ENCODE results near the gene SLC39A8. TPM values are rescaled to one million over a fixed set of nuclear protein-coding genes. Genes with fewer than 3 reads are reported as not detected.
"Not testable (repeated sequence)": the region's sequence is repeated elsewhere in the genome, so short reads cannot be mapped to it uniquely, and the experiment has no call there.

Gene SLC39A8
- 100 to 1,000 TPM in 3 of 4 donors, 1 to 10 TPM in 1; 9.3 to 238 (median 147) TPM for total RNA-seq

GRCh38 chr4:102344954-102345794, at the start of gene SLC39A8:
Gene SLC39A8 (minus strand): TSS chr4:102345482. CDS start chr4:102344662, 820 bp downstream.
- peak; percentile 66 for DNase-seq (ENCODE audit: low spot score)
- peak in 2 of 3 donors; percentile 69 to 84 for TF ChIP-seq CTCF (IDR thresholded peaks at IDR 0.05)
- ATAC-seq (ENCODE audit: low FRiP score), result peak; percentile 93

- TF ChIP-seq CTCF (IDR thresholded peaks at IDR 0.05), result no peak
- no peak for ATAC-seq (ENCODE audit: low FRiP score)
- DNase-seq (ENCODE audit: low spot score), result no peak
Measured at GRCh38 chr4:102392033-102392744, 46.9 kb upstream of the SLC39A8 start.

GRCh38 chr4:102390438-102390837, 45.2 kb upstream of the SLC39A8 start:
- no peak for TF ChIP-seq CTCF (IDR thresholded peaks at IDR 0.05)
- ATAC-seq (ENCODE audit: low FRiP score) (no peak), DNase-seq (ENCODE audit: low spot score) (no peak)

- TF ChIP-seq CTCF (IDR thresholded peaks at IDR 0.05), result no peak
- no peak for DNase-seq (ENCODE audit: low spot score)
- ATAC-seq (ENCODE audit: low FRiP score), result no peak
Measured at GRCh38 chr4:102388611-102389010, 43.3 kb upstream of the SLC39A8 start.

GRCh38 chr4:102387552-102388150, 42.4 kb upstream of the SLC39A8 start:
- no peak for TF ChIP-seq CTCF (IDR thresholded peaks at IDR 0.05)

GRCh38 chr4:102386966-102387365, 41.7 kb upstream of the SLC39A8 start:
- TF ChIP-seq CTCF (IDR thresholded peaks at IDR 0.05), result no peak
- no peak for ATAC-seq (ENCODE audit: low FRiP score)
- DNase-seq (ENCODE audit: low spot score), result no peak

More at GRCh38 chr4:102387552-102388150, 42.4 kb upstream of the SLC39A8 start:
- ATAC-seq (ENCODE audit: low FRiP score) (peak; percentile 69), DNase-seq (ENCODE audit: low spot score) (no peak)

- not testable (repeated sequence) for ATAC-seq (ENCODE audit: low FRiP score); DNase-seq (ENCODE audit: low spot score)
Measured at GRCh38 chr4:102380253-102380652, 35.0 kb upstream of the SLC39A8 start.
